Activated CD8-positive, alpha-beta memory T cell treated with anti-CD3 and anti-CD28 coated beads, Interleukin-2, amount 50 U/mL, for 1 hour (primary cell): ENCODE data around the gene NOL4L.
"Not testable (repeated sequence)": the region's sequence is repeated elsewhere in the genome, so short reads cannot be mapped to it uniquely, and the experiment has no call there.

Source experiments
- DNase-seq: peaks from one replicate; pipeline ENCODE4 v3.0.0-alpha.2; 2020; ENCODE audit errors: extremely low read depth

The NOL4L gene

DNA sequence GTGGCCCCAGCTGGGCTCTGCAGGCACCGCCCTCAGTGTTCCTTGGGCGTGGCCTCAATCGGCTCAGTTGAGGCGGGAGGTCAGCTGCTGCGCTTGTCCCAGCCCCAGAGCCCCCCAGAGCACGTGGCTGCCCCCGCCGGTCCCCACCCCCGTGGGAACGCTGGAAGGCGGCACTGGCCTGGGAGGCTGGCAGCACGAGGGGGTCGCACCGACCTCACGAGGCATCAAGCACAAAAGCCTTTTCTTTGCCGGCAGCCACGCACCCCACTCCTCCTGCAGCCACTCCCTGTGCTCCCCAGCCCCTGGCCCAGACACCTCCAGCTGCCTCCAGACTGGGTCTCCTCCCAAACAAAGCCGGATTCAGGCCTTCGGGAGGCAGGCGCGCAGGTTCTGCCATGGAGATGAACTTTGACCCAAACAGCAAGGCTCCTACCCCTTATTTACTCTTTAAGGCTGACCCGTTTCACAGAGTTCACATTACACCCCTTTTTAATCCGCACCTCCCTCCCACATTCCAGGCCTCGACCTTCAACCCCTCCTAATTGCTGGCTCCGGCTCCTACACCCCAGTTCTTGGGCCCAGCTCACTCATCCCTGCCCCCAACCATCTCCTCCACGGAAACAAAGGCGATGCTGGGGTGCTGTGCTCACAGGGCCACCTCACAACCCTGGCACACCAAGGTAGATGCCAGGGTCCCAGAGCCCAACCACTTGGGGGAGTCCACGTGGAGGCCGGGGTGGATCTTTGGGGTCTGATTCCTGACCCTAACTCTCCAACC is 111.7 kb downstream of the NOL4L start:
- no peak for DNase-seq

- DNase-seq = no peak
Measured at GRCh38 chr20:32472581-32473207, 112.4 kb downstream of the NOL4L start.

- no peak for DNase-seq
Measured at GRCh38 chr20:32470940-32471339, 114.2 kb downstream of the NOL4L start.

DNA sequence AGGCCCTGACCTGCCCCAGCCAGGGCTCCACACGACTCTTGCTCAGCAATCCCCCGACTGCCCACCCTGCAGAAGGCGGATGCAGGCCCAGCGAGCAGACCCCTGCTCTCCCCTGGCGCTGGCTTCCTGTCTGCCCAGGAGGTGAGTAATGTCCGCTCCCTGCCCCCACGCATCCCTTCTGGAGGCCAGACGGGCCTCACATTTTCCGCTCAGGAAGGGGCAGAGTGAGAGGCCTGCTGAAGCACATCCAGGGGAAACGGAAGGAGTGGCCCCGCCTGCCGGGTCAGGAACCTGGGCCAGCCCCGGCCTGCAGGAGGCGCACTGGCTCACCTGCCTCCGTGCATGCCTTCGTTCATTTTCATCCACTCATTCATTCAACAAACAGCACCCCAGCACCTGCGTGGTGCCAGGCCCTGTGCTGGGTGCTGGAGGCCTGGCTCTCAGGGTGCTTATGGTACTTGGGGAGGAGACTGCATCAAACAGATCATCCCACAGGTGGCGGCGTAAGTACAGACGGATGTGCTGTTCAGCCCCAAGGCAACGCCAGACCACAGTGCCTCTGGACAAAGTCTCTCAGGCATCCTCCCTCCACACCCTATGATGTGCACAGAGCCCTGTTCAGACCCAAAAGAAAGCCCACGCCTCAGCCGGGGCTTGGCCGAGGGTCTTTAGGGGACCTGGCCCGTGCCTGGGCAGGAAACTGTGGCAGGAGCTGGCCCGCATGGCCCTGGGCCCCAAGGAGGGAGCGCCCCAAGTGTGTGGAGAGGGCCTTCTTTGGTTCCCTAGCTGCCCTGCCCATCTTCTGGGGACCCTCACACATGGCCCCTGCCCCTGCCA is 114.9 kb downstream of the NOL4L start:
- DNase-seq = no peak

DNA sequence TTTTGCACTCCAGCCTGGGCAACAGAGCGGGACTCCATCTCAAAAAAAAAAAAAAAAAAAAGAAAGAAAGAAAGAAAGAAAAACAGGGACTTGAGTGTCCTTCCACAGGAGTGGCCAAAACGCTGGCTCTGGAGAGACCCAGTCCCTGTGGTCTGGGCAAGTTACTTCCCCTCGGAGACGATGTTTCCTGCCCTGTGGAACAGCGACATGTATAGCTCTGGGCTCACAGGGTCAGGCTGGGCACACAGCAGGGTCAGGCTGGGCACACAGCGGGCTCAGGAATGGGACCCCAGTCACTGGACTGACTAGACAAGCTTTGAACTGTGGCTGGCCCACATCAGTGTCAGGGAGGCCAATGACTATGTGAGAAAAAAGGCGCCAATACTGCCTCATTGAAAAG is 116.3 kb downstream of the NOL4L start:
- no peak for DNase-seq

DNA sequence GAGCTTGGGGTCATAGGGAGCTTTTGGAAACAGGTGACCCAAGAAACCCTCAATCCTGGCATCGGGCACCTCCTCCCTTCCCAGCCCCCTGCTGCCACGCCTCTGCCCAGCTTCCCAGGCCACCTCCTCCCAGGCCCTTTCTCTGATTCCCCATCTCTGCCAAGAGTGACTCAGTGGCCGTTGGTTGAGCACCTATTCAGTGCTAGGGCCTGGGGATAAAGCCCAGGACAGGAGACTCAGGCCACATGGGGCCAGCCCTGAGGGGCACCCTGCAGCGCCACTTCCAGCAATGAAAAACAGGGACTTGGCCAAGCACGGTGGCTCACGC is 116.9 kb downstream of the NOL4L start:
- DNase-seq = no peak

DNA sequence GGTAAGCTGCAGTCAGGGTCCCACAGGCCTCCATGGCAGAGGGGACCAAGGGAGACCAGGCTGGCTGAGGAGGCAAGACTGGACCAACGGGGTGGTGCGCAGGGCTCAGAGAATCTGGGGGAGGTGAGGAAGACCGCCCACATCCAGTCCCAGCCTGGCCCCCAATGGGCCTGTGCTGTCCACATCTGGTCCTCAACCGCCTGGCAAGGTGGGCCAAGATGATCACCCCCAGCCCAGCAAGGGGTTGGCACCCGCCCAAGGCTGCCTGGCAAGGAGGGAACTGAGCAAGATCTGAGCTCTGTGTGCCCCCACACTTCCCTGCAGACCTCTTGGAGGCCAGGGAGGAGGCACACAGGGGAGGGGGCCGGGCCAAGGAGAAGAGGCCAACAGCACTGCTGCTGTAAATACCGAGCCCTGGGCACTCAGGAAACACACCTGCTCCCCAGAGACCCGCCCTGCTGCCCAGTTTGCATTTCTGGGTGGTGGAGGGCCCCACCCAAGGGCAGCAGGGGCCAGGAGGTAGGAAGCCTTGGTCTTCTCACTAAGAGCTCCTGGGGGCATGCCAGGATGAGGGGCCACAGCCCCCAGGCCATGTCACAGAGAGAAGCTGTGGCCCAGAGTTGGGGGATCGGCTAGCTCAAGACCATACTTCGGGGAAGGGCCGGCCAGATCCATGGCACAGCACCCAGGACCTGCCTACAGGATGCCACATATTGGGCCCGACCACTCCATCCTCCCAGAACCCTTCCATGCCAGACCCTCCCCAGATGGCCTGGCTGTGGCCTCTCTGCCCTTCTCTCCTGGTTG is 117.4 kb downstream of the NOL4L start:
- no peak for DNase-seq

DNA sequence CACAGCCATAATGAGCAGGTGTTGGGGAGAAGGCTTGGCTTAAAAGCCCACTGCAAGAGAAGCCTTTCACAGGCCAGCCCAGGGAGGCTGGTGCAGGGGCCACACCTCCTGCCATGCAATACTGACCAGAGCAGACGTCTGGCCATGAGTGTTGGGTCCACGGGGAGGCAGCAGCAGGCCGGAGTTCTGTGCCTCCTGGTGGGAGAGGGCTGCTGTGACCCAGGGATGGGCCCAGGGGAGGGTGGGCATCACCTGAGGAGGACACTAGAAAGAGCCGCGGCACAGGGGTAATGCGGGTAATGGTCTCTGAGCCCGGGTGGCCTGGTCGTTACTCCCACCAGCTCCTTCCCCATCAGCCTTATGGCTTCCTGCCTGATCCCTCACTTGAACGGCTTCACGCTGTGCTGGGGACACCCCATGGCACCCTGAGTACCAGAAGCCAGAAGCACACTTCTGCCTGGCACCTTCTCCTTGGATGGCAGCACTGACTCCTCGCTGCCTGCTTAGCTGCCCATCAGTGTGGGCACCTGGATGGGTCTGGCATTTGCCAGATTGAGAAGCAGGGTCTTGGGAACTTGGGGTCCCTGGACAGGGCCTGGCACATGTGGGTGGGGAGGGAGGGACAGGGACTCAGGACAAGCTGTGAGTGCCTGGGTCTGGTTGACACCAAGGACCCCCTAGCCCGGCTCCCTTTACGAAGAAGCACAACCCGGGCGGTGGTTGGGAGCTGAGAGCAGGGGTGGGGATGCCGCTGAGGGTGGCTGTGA is 118.2 kb downstream of the NOL4L start:
- DNase-seq = no peak

GRCh38 chr20:32465901-32466675 is 119.0 kb downstream of the NOL4L start:
- DNase-seq = not testable (repeated sequence)

DNA sequence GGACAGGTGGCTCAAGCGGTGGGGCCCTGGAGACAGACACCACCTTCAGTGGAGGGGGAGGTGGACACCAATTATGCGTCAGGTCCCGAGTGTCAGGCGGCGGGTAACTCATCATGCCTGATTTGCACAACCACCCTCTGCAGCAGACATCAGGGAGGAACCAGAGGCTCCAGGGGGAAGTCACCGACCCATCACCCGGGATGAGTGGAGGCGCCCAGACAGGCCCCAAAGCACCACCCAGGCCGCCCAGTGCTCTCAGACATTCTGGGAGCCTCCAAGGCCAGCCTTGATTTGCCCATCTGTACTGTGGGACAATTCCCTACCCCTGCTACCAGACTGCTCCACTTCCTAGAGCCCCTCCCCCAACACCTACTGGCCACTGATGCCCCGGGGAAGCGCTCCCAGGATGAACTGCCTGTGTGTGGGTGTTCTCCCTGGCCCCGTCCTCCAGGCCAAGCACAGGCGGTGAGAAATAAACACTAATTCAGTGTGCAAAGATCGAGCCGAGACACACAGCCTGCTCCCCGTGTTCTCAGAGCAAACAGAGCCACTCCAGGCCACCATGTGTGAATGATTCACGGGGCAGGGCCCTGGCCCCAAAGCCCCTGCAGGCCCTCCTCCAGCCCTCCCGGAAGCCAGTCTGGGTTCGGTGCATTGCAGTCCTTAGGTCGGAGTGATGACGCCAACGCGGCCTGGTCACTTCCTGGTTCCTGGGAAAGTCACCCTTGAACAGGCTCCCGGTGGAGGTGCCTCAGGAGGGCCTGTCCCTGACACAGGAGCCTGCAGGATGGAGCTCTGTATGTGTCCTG is 119.8 kb downstream of the NOL4L start:
- no peak for DNase-seq

DNA sequence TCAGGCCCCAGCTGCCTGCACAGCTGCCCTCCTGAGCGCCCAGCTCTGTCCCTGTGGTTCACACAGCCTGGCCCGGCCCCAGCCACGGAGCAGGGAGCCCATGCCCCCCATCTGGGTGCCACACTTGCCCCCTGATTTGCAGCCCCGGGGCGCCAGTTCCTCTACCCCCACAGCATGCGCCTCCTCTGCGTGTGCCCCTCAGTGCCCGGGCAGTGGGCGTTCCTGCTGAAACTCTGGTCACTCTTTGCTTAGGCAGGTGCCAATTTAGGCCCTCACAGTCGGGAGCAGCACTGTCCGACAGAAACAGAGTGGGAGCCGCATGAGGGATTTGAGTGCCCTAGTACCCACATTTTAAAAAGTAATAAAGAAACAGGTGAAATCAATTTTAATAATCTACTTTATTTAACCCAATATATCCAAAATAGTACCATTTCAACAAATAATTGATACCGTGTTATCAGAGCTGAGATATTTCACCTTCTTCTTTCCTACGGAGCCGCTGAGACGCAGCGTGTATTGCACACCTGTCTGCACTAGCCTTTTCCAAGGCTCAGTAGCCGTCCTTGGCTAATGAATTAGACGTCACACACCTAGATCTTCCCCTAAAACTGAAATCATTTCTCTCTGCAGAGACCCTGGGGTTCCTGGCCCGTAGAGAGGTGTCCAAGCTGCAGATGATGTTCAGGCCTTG is 120.6 kb downstream of the NOL4L start:
- DNase-seq = no peak

DNA sequence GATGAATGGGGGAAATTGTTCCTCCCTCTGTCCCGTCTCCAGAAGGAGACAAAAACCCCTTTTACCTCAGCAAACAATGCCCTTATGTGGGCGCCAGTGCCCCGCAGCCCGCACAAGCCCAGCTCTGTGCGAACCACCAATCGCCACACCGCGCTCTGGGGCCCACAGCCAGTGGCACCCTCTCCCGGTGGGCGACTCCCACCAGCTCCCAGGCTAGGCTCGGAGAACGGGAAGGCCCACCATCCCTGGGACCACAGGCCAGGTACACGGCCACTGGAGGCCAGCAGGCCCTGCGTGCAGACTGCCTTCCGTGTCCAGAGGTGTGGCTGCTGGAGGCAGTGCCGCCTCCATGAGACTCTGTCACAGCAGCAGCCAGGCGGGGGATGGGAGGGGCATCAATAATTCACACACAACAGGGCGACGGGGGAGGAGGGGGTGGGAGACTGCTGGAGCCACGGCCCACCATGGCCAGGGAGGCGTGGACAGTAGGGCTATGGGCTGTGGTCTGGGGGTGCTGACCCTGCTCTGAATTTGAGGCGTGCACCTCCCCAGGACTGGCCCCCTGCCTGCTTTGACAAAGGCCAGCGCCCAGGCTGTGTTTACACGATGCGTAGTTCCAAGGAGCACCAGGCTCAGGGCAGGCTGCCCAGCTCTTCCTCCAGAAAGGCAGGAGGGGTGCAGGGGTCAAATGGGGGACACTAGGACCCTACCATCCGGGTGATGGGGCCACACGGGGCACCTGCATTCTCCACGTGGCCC is 121.3 kb downstream of the NOL4L start:
- DNase-seq = no peak

DNA sequence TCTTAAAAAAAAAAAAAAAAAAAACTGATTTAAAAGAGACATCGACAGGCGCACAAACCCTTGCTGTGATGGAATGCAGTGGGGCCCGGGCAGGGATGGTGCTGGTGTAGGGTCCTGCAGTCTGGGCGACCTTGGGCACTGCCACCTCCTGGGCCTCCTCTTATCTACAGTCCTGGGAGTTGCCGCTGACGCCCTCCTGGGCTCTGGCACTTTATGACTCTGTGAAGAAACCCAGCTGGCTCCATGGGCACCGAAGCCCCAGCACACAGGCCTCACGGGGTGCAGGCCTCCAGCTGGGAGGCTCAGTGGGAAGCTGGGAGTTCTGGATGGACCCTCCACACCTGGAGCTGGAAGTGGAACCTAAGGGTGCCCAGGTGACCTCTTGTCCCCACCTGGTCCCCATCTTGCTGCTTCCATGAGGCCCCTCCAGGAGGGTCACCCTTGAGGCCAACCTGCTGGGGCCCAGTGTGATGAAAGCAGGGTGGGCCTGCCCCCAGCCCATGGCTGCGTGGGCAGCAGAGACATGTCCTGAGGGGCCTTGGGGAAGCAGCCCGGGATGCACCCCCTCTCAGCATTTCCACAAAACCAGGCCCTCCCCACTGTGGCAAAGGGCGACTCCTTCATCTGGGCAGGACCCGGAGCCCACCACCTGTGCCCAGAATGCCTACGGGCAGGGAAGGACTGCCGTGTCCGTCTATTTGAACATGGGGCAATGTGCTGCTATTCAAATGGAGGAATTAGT is 122.1 kb downstream of the NOL4L start:
- DNase-seq = no peak

GRCh38 chr20:32461836-32462600 is 123.1 kb downstream of the NOL4L start:
- DNase-seq = no peak

- DNase-seq = no peak
Measured at GRCh38 chr20:32460683-32461320, 124.3 kb downstream of the NOL4L start.

DNA sequence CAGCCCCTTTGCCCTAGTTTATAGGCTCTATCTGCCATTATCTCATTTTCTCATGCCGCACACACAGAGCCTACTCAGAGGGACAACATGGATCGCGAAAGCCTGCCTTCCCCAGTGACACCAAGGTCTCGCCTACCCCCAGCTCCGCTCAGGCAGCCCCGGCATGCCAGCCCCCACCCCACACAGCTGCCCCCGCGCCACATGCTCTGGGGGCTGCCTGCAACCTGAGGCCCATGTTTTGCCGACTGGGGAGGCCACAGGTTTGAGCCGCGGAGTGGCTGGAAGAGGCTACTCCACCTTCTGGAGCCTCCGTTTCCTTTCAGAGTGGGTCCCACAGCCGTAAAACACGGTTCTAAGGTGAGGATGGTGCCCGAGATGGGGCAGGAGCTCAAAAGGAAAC is 124.9 kb downstream of the NOL4L start:
- DNase-seq = no peak
